ENCODE data around the gene PLEKHG4B.

DNA sequence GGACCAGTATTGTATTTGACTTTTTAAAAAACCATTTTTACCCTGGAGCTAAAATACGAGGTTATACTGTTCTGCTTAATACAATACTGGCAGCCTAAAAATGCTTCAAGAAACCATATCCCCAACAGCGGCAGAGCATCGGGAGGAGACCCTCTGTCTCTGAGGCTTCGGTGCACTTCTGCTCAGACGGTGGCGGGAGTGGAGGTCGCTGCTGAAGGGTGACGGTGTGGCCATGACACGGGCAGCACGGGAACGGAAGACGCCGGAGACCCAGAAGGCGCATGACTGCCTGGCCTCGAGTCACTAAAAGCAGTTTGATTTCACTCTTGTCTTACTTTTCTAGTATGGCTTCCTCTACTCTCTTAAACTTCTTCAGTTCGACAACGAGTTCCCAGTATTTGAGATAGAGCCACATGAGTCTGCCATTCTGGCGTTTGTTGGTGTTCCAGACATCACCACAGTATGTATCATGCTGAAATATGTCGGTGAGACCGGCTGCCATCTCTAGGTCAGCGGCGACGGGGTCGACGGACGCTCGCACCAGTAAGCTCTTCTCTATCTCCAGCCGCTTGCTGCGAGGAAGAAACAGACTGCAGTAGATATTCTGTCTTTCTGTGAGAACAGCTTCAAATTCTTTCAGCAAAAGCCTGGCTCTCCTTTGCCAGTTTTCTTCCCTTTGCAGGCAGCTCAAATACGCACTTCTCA, 113.2 kb downstream of the PLEKHG4B start:
- TF ChIP-seq, protein P1, sequence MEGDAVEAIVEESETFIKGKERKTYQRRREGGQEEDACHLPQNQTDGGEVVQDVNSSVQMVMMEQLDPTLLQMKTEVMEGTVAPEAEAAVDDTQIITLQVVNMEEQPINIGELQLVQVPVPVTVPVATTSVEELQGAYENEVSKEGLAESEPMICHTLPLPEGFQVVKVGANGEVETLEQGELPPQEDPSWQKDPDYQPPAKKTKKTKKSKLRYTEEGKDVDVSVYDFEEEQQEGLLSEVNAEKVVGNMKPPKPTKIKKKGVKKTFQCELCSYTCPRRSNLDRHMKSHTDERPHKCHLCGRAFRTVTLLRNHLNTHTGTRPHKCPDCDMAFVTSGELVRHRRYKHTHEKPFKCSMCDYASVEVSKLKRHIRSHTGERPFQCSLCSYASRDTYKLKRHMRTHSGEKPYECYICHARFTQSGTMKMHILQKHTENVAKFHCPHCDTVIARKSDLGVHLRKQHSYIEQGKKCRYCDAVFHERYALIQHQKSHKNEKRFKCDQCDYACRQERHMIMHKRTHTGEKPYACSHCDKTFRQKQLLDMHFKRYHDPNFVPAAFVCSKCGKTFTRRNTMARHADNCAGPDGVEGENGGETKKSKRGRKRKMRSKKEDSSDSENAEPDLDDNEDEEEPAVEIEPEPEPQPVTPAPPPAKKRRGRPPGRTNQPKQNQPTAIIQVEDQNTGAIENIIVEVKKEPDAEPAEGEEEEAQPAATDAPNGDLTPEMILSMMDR (IDR thresholded peaks at IDR 0.05): no peak
- no peak for TF ChIP-seq POLR2A (IDR thresholded peaks at IDR 0.05)
